Endothelial cell of umbilical vein (primary cell): Measurements from ENCODE around the gene TMEM126A. TPM values are rescaled to one million over a fixed set of nuclear protein-coding genes. Genes with fewer than 3 reads are reported as not detected.

ENCODE experiments used
- BruUV-seq: library from RNA; stranded (reverse); fragments of 400-500 nt; replicated peaks from 2 replicates; lab custom pipeline; 2021; lab: Mats Ljungman, UMichigan
- CTCF ChIA-PET: fragments of 300-600, 350-600 bp; sonication (Branson Sonifier 250); formaldehyde crosslinking; loops from one replicate; lab custom pipeline; 2021; ENCODE audit warnings: antibody characterized with exemption, inconsistent platforms; lab: Charles Lee
- POLR2A ChIA-PET: fragments of 300-600, 350-600 bp; sonication (Branson Sonifier 250); formaldehyde crosslinking; loops from one replicate; lab custom pipeline; 2021; ENCODE audit warnings: antibody characterized with exemption, inconsistent platforms; lab: Charles Lee
- DNase-seq: peaks from one replicate; pipeline ENCODE4 v3.0.0-alpha.2; 2011; ENCODE audit warnings: low read depth, low spot score
- FAIRE-seq: peaks from 2 replicates; lab custom pipeline; 2011; peaks lifted over from hg19 to GRCh38; lab: Jason Lieb, UNC
- H2AFZ ChIP-seq: 2 replicates; pipeline ENCODE4 v1.6.0; 2012; ENCODE audit warnings: low read depth, low read length, control low read depth, inconsistent platforms
- H3K27ac ChIP-seq: 2 replicates; pipeline ENCODE4 v1.5.1; 2011; ENCODE audit warnings: low read depth, mild to moderate bottlenecking, control low read depth, low read length, moderate library complexity; ENCODE audit not compliant: insufficient read depth
- H3K27me3 ChIP-seq, 2 experiments: 2 replicates each; pipeline versions ENCODE4 v1.6.0 to v1.6.1; 2011; ENCODE audit warnings: low read length in 2 of 2, mixed read lengths in 1 of 2; ENCODE audit not compliant: control insufficient read depth in 2 of 2, insufficient read depth in 2 of 2
- H3K36me3 ChIP-seq, 2 experiments: 2 replicates in 1 of 2; 3 replicates in 1 of 2; pipeline ENCODE4 v1.5.1; 2011; ENCODE audit warnings: low read length in 2 of 2, mild to moderate bottlenecking in 1 of 2, moderate library complexity in 1 of 2; ENCODE audit not compliant: control insufficient read depth in 2 of 2, insufficient read depth in 2 of 2; ENCODE audit errors: extremely low read depth in 1 of 2
- H3K4me1 ChIP-seq: 3 replicates; pipeline ENCODE4 v1.5.1; 2011; ENCODE audit warnings: mild to moderate bottlenecking, low read length; ENCODE audit not compliant: control insufficient read depth, insufficient read depth; ENCODE audit errors: extremely low read depth
- H3K4me2 ChIP-seq: 2 replicates; pipeline ENCODE4 v1.6.1; 2011; ENCODE audit warnings: low read length, control low read depth, mixed read lengths; ENCODE audit not compliant: insufficient read depth
- H3K4me3 ChIP-seq, 3 experiments: fragments of 200-600 bp in 1 of 3; sonication (generic), shearing (Covaris generic) in 1 of 3; replicated peaks in 1 of 3; 2 replicates each; pipeline ENCODE4 v1.5.1; 2011 to 2016; ENCODE audit warnings: control low read depth in 3 of 3, low read length in 3 of 3, mild to moderate bottlenecking in 2 of 3, inconsistent platforms in 1 of 3, low read depth in 1 of 3, moderate library complexity in 1 of 3; ENCODE audit not compliant: insufficient read depth in 1 of 3
- H3K79me2 ChIP-seq: 2 replicates; pipeline ENCODE4 v1.6.0; 2012; ENCODE audit warnings: low read length, inconsistent platforms; ENCODE audit not compliant: control insufficient read depth, insufficient read depth
- H3K9ac ChIP-seq: replicated peaks from 2 replicates; pipeline ENCODE3; 2011; ENCODE audit warnings: low read length, control low read depth; ENCODE audit not compliant: insufficient read depth; ENCODE audit errors: extremely low read depth
- H3K9me1 ChIP-seq: replicated peaks from 3 replicates; pipeline ENCODE4 v1.6.0; 2011; ENCODE audit warnings: mild to moderate bottlenecking, low read length; ENCODE audit not compliant: control insufficient read depth, insufficient read depth; ENCODE audit errors: extremely low read depth
- H3K9me3 ChIP-seq: replicated peaks from 2 replicates; pipeline ENCODE4 v1.5.1; 2012; ENCODE audit warnings: low read length, inconsistent platforms; ENCODE audit not compliant: control insufficient read depth, insufficient read depth
- H4K20me1 ChIP-seq: replicated peaks from 2 replicates; pipeline ENCODE3; 2011; ENCODE audit warnings: mild to moderate bottlenecking, low read length; ENCODE audit not compliant: control insufficient read depth, insufficient read depth; ENCODE audit errors: extremely low read depth
- EZH2 ChIP-seq: IDR thresholded peaks from 2 replicates; pipeline ENCODE4 v1.6.1; 2012; ENCODE audit warnings: borderline replicate concordance, low read depth, mild to moderate bottlenecking, moderate library complexity, low read length, inconsistent platforms; ENCODE audit not compliant: severe bottlenecking
- FOS ChIP-seq: IDR thresholded peaks from 2 replicates; pipeline ENCODE4 v1.6.1; 2011; ENCODE audit warnings: mild to moderate bottlenecking, low read length, moderate library complexity, borderline replicate concordance; ENCODE audit not compliant: insufficient read depth
- GATA2 ChIP-seq: IDR thresholded peaks from 2 replicates; pipeline ENCODE4 v1.7.0; 2011; ENCODE audit warnings: low read depth, mild to moderate bottlenecking, moderate library complexity, mixed read lengths, low read length; ENCODE audit not compliant: insufficient read length, insufficient read depth
- JUN ChIP-seq: IDR thresholded peaks from 2 replicates; pipeline ENCODE4 v1.6.1; 2011; ENCODE audit warnings: borderline replicate concordance, low read depth; ENCODE audit not compliant: insufficient read length, insufficient read depth
- MYC ChIP-seq: IDR thresholded peaks from one replicate; pipeline ENCODE4 v1.6.1; 2011; ENCODE audit warnings: mild to moderate bottlenecking, low read depth, low read length
- POLR2A ChIP-seq: IDR thresholded peaks from 2 replicates; pipeline ENCODE4 v1.6.1; 2012; ENCODE audit warnings: low read depth, mild to moderate bottlenecking, control low read depth, low read length
- POLR2AphosphoS5 ChIP-seq: IDR thresholded peaks from 2 replicates; pipeline ENCODE4 v1.6.1; 2012; ENCODE audit warnings: low read depth, mild to moderate bottlenecking, control low read depth, low read length, moderate library complexity; ENCODE audit not compliant: insufficient read depth
- dilution Hi-C: fragments of 300-500 bp; cut with MboI; formaldehyde crosslinking; loops from one replicate; pipeline ENCODE4 v1.15.0; 2019; ENCODE audit warnings: low sequenced_read_pairs; ENCODE audit not compliant: extremely low pct_ligation_motif_present
- intact Hi-C: fragments of 100-400 bp; cut with micrococcal nuclease; formaldehyde crosslinking; loops from one replicate; pipeline ENCODE4 v1.10.0; 2022
- polyA plus RNA-seq, 4 experiments: library from polyadenylated mRNA; depleted of rRNA in 3 of 4; stranded (reverse) in 3 of 4; unstranded in 1 of 4; fragments of >200 nt; gene quantifications; 2 replicates each; pipeline versions ENCODE4 v1.2.1 to v1.2.3, GENCODE V29; 2011 to 2012; ENCODE audit warnings: missing spikeins in 1 of 4
- total RNA-seq: library from RNA; stranded (reverse); gene quantifications from 2 replicates; pipeline ENCODE4 v1.2.3, GENCODE V29; 2021
- TF ChIP-seq, protein P1 (sequence below), 2 donors: IDR thresholded peaks; 1 replicate in 1 of 2; 2 replicates in 1 of 2; pipeline ENCODE4 v1.5.1; 2011; ENCODE audit warnings: low read length in 2 of 2, mild to moderate bottlenecking in 2 of 2, moderate library complexity in 2 of 2, control low read depth in 1 of 2, inconsistent platforms in 1 of 2, low read depth in 1 of 2; ENCODE audit not compliant: insufficient read depth in 1 of 2; ENCODE audit errors: extremely low read depth in 1 of 2
- TF ChIP-seq, protein P2 (sequence below): IDR thresholded peaks from 2 replicates; pipeline ENCODE4 v1.6.1; 2011; ENCODE audit not compliant: insufficient read depth, insufficient read length

Gene TMEM126A
- total and polyA plus RNA-seq, 2 donors (not counting 3 experiments of a cell fraction or from before 2014, with no cell fraction given): 35.3 to 45.8 TPM

DNA sequence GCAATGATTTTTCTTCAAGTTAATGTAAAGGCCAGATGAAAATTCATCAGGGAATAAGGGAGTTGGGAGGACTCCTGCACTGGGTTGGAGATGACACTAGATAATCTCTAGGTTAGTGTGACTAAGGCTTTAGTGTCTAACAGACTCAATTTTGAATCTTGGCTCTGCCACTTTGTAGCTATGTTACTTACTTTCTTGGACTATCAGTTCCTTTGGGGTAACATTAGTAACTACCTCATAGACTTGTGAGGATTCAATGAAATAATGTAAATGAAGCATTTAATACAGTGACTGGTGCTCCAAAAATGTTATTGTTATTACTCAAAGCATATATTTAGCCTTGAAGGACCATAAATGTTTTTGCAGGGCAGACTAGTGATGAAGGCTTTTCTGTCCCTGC, 47.8 kb downstream of the TMEM126A start:
- BruUV-seq: no TSS peak
- DNase-seq (no peak), FAIRE-seq (no peak)
- H2AFZ ChIP-seq: no peak overlapping the region
- no peaks in the 10 kb centered on the region for H4K20me1 ChIP-seq
- no peaks in the 10 kb centered on the region for H3K79me2 ChIP-seq
- H3K27me3 ChIP-seq: peaks cover under 1 to 5% of the 10 kb centered on the region in 2 experiments
- dilution Hi-C loops (no loop called here), intact Hi-C loops (loop anchor here (10.0 kb wide), 1 partner anchor 249 kb away; no protein-coding TSS in a partner anchor)
- no peaks in the 10 kb centered on the region for H3K9me3 ChIP-seq
- no peaks in the 10 kb centered on the region for H3K9me1 ChIP-seq
- no peaks in the 10 kb centered on the region for H3K4me1 ChIP-seq
- H3K27ac ChIP-seq: no peak overlapping the region
- no peak overlapping the region for H3K4me3 ChIP-seq
- CTCF ChIA-PET: interaction anchor here (0.6 to 5.4 kb wide), 13 partner anchors 9 to 169 kb away, joined by 3 to 29 read pairs (median 4); partner anchors contain the start of gene CCDC83
- H3K4me2 ChIP-seq: no peak overlapping the region
- POLR2A ChIA-PET: no interaction called here
- no peak overlapping the region for H3K9ac ChIP-seq
- H3K36me3 ChIP-seq: no peaks in the 10 kb centered on the region
- no peak for TF ChIP-seq POLR2A
- TF ChIP-seq EZH2: no peak
- TF ChIP-seq, protein P1, sequence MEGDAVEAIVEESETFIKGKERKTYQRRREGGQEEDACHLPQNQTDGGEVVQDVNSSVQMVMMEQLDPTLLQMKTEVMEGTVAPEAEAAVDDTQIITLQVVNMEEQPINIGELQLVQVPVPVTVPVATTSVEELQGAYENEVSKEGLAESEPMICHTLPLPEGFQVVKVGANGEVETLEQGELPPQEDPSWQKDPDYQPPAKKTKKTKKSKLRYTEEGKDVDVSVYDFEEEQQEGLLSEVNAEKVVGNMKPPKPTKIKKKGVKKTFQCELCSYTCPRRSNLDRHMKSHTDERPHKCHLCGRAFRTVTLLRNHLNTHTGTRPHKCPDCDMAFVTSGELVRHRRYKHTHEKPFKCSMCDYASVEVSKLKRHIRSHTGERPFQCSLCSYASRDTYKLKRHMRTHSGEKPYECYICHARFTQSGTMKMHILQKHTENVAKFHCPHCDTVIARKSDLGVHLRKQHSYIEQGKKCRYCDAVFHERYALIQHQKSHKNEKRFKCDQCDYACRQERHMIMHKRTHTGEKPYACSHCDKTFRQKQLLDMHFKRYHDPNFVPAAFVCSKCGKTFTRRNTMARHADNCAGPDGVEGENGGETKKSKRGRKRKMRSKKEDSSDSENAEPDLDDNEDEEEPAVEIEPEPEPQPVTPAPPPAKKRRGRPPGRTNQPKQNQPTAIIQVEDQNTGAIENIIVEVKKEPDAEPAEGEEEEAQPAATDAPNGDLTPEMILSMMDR (IDR thresholded peaks at IDR 0.05; ENCODE audit: extremely low read depth in 1 of 2, insufficient read depth in 1 of 2, low read depth in 1 of 2, low read length in 2 of 2): no peak
- TF ChIP-seq POLR2AphosphoS5: no peak
- no peak for TF ChIP-seq MYC
- TF ChIP-seq JUN: no peak
- no peak for TF ChIP-seq FOS
- TF ChIP-seq GATA2: no peak
- TF ChIP-seq, protein P2, sequence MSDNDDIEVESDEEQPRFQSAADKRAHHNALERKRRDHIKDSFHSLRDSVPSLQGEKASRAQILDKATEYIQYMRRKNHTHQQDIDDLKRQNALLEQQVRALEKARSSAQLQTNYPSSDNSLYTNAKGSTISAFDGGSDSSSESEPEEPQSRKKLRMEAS: no peak
